ENCODE measurements around the gene TRAPPC13.

TRAPPC13 gene

GRCh38 chr5:65708145-65708544 lies 83.3 kb downstream of the TRAPPC13 start:
- no peaks in the 10 kb centered on the region for H3K27me3 ChIP-seq (replicated peaks; ENCODE audit: insufficient read depth, low read length)
- H3K9me3 ChIP-seq (replicated peaks; ENCODE audit: insufficient read depth, low read length) = no peaks in the 10 kb centered on the region
- H3K79me2 ChIP-seq (ENCODE audit: low read length) = no peaks in the 10 kb centered on the region
- H3K4me3 ChIP-seq (ENCODE audit: low read length) = no peak overlapping the region
- no peak for DNase-seq
- H3K4me1 ChIP-seq (ENCODE audit: low read length) = no peaks in the 10 kb centered on the region
- H3K27ac ChIP-seq (ENCODE audit: low read length) = no peak overlapping the region
- no peaks in the 10 kb centered on the region for H4K20me1 ChIP-seq (ENCODE audit: insufficient read depth, low read length)
- H3K9me2 ChIP-seq (replicated peaks; ENCODE audit: insufficient read depth, low read length) = no peaks in the 10 kb centered on the region
- no peaks in the 10 kb centered on the region for H3K36me3 ChIP-seq (replicated peaks; ENCODE audit: insufficient read depth, low read length)
- no peaks in the 10 kb centered on the region for H3F3A ChIP-seq (ENCODE audit: insufficient read depth, low read length)
- H3K4me2 ChIP-seq (ENCODE audit: low read depth, low read length) = no peak overlapping the region
- H2AFZ ChIP-seq (ENCODE audit: low read length) = no peak overlapping the region
- H3K9ac ChIP-seq (ENCODE audit: low read length) = no peak overlapping the region
- no peak for TF ChIP-seq EZH2phosphoT487 (IDR thresholded peaks at IDR 0.05; ENCODE audit: low read length)
- TF ChIP-seq CTCF (IDR thresholded peaks at IDR 0.05; ENCODE audit: low read length) = no peak
- TF ChIP-seq EZH2 (optimal IDR thresholded peaks at IDR 0.05; ENCODE audit: low read depth, low read length) = no peak
